ENCODE data around the gene INTS1.

The INTS1 gene

GRCh38 chr7:1475393-1475792 lies 28.8 kb downstream of the INTS1 start:
- in situ Hi-C loops (cut with MboI; ENCODE audit: low sequenced_read_pairs, unreplicated experiment), result no loop called here
- DNase-seq (ENCODE audit: low spot score), result no peak
- TF ChIP-seq, protein P1, sequence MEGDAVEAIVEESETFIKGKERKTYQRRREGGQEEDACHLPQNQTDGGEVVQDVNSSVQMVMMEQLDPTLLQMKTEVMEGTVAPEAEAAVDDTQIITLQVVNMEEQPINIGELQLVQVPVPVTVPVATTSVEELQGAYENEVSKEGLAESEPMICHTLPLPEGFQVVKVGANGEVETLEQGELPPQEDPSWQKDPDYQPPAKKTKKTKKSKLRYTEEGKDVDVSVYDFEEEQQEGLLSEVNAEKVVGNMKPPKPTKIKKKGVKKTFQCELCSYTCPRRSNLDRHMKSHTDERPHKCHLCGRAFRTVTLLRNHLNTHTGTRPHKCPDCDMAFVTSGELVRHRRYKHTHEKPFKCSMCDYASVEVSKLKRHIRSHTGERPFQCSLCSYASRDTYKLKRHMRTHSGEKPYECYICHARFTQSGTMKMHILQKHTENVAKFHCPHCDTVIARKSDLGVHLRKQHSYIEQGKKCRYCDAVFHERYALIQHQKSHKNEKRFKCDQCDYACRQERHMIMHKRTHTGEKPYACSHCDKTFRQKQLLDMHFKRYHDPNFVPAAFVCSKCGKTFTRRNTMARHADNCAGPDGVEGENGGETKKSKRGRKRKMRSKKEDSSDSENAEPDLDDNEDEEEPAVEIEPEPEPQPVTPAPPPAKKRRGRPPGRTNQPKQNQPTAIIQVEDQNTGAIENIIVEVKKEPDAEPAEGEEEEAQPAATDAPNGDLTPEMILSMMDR (IDR thresholded peaks at IDR 0.05; ENCODE audit: borderline replicate concordance, control extremely low read depth, extremely low read depth, insufficient read depth, missing control alignments), result no peak

GRCh38 chr7:1474736-1475135 lies 29.5 kb downstream of the INTS1 start:
- in situ Hi-C loops (cut with MboI; ENCODE audit: low sequenced_read_pairs, unreplicated experiment), result no loop called here
- DNase-seq (ENCODE audit: low spot score), result no peak
- TF ChIP-seq, protein P1 (IDR thresholded peaks at IDR 0.05; ENCODE audit: borderline replicate concordance, control extremely low read depth, extremely low read depth, insufficient read depth, missing control alignments), result no peak

DNA sequence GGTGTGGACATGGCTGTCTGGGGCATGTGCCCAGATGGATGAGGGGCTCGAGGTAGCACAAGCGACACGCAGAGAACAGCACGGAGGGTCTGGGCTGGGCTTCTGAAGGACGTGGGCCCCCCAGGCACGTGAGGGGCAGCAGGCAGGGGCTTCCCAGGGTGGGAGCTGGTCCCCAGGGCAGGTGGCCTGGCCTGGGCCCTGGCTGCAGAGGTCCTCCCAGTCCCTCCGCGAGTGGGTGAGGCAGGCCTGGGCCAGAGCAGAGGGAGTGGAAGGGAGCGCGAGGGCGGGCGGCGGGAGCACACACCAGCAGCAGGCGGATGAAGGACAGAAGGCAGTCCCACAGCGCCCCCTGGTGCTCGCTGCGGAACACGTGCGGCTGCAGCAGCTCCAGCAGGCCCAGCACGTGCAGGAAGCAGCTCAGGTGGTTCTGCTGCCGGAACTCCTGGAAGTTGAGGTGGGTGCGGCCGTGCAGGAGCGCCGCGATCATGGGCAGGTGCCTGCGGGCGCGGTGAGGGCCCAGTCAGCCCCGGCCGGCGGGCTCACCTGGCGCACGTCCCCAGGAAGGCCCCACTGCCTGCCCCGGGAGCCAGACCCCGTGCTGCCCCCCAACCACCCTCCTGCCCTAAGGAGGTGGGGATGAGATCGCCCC lies 30.2 kb downstream of the INTS1 start:
- TF ChIP-seq, protein P1 (IDR thresholded peaks at IDR 0.05; ENCODE audit: borderline replicate concordance, control extremely low read depth, extremely low read depth, insufficient read depth, missing control alignments), result peak; percentile 97
- in situ Hi-C loops (cut with MboI; ENCODE audit: low sequenced_read_pairs, unreplicated experiment), result no loop called here
- DNase-seq (ENCODE audit: low spot score), result peak; percentile 95

DNA sequence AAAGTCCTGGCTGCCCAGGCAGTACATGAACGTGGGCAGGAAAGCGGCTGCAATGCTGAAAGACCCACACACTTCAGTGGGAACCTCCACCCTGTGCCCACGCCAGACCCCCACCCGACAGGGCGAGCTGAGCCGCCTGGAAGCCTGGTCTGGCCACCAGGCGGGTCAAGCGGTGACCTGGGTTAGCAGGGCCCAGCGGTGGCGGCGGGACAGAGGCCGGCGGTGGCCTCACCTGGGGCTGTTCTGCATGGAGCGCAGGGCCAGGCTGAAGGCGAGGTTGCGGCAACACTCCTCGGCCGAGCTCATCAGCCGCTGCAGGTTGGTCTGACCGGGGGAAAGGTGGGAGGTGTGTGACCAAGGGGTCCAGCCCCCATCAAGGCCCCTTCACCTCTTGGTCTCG lies 33.3 kb downstream of the INTS1 start:
- TF ChIP-seq, protein P1 (IDR thresholded peaks at IDR 0.05; ENCODE audit: borderline replicate concordance, control extremely low read depth, extremely low read depth, insufficient read depth, missing control alignments), result no peak
- no peak for DNase-seq (ENCODE audit: low spot score)
- in situ Hi-C loops (cut with MboI; ENCODE audit: low sequenced_read_pairs, unreplicated experiment), result no loop called here

DNA sequence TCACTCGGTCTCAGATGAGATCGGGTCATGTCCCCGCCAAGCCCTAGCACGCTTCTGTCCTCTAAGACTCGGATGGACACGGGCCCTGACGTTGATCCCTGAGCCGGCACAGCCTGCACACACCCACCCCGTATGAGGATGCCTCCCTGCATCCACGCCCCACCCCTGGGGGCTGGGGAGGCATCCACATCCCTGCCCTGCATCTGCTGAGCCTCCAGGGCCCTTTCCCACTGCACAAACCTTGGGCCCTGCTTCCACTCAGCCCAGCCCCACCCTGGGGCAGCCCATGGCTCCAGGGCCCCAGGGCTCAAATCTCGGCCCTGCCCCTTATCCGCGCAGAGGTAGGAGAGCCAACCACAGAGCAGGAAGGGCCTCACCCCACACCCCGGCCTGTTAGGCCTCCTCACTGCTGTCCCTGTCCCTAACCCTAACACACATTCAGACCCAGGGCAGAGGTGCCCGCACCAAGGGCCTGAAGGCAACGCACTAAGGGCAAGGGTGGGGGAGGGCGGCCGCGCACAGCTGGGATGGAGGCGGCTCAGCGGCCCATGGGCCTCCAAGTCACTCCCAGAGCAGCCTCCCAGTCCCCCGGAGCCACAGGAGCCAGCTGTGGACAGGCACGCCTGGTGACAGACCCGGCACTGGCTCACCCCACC lies 35.4 kb downstream of the INTS1 start:
- DNase-seq (ENCODE audit: low spot score), result no peak
- TF ChIP-seq, protein P1 (IDR thresholded peaks at IDR 0.05; ENCODE audit: borderline replicate concordance, control extremely low read depth, extremely low read depth, insufficient read depth, missing control alignments), result no peak
- in situ Hi-C loops (cut with MboI; ENCODE audit: low sequenced_read_pairs, unreplicated experiment), result no loop called here

DNA sequence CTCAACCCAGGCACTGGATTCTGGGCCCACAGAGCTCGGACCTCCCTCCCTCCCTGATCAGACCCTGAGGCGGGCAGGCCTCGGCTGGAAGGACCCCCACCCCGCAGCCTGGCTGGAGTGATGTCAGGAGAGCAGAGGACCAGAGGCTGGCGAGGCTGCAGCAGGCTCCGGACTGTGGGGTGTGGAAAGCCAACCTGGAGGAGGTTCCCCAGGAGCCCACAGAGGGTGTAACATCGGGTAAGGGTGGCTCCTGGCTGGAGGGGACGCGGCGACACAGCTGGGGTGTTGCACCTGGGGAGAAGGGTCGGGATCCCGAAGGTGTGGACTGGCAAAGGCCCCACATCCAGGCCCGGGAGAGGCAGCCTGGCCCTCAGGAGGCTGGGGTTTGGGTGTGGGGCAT lies 36.0 kb downstream of the INTS1 start:
- in situ Hi-C loops (cut with MboI; ENCODE audit: low sequenced_read_pairs, unreplicated experiment), result no loop called here
- TF ChIP-seq, protein P1 (IDR thresholded peaks at IDR 0.05; ENCODE audit: borderline replicate concordance, control extremely low read depth, extremely low read depth, insufficient read depth, missing control alignments), result no peak
- DNase-seq (ENCODE audit: low spot score), result no peak

All from GM13976 (cell line).